ENCODE measurements around the gene HPRT1. TPM values are rescaled to one million over a fixed set of nuclear protein-coding genes. Genes with fewer than 3 reads are reported as not detected.
A peak's percentile ranks its signal among the peaks of the same experiment; 100 is the strongest.

Gene HPRT1
- polyA plus RNA-seq, 1 donor (not counting 4 experiments of a cell fraction or from before 2014, with no cell fraction given) = 48.1 TPM

- Histone ChIP-seq H3K4me3 (ENCODE audit: control insufficient read depth in 2 of 3, extremely low read depth in 1 of 3, insufficient read depth in 2 of 3, low read depth in 1 of 3, low read length in 3 of 3) (peak overlapping the region in 2 of 3 experiments; percentile 77 to 84), H3K36me3 (ENCODE audit: control insufficient read depth in 2 of 2, extremely low read depth in 1 of 2, insufficient read depth in 2 of 2, low read length in 2 of 2) (no peaks in the 10 kb centered on the region), H3K4me1 (ENCODE audit: control insufficient read depth, extremely low read depth, insufficient read depth, low read length) (peaks cover 28% of the 10 kb centered on the region), H2AFZ (ENCODE audit: control insufficient read depth, low read length) (no peak overlapping the region), H3K9ac (ENCODE audit: control insufficient read depth, extremely low read depth, insufficient read depth, low read length) (no peak overlapping the region), H3K27me3 (ENCODE audit: control insufficient read depth, extremely low read depth, insufficient read depth, low read length) (no peaks in the 10 kb centered on the region), H3K27ac (ENCODE audit: control insufficient read depth, insufficient read depth, low read length) (no peak overlapping the region), H4K20me1 (ENCODE audit: control insufficient read depth, extremely low read depth, insufficient read depth, low read length) (no peaks in the 10 kb centered on the region), H3K9me1 (ENCODE audit: control insufficient read depth, extremely low read depth, insufficient read depth, low read length) (no peaks in the 10 kb centered on the region), H3K4me2 (ENCODE audit: control insufficient read depth, extremely low read depth, insufficient read depth, low read depth, low read length) (peak overlapping the region; percentile 81), H3K79me2 (ENCODE audit: control insufficient read depth, insufficient read depth, low read length) (peaks cover 4% of the 10 kb centered on the region), H3K9me3 (ENCODE audit: control insufficient read depth, low read depth, low read length) (no peaks in the 10 kb centered on the region)
- no peak for FAIRE-seq
- dilution Hi-C loops (cut with MboI; ENCODE audit: extremely low pct_ligation_motif_present, low sequenced_read_pairs) = no loop called here
- no peak for DNase-seq (ENCODE audit: low read depth, low spot score)
- no peak for TF ChIP-seq EZH2 (IDR thresholded peaks at IDR 0.05; ENCODE audit: low read length)
- TF ChIP-seq, protein P1, sequence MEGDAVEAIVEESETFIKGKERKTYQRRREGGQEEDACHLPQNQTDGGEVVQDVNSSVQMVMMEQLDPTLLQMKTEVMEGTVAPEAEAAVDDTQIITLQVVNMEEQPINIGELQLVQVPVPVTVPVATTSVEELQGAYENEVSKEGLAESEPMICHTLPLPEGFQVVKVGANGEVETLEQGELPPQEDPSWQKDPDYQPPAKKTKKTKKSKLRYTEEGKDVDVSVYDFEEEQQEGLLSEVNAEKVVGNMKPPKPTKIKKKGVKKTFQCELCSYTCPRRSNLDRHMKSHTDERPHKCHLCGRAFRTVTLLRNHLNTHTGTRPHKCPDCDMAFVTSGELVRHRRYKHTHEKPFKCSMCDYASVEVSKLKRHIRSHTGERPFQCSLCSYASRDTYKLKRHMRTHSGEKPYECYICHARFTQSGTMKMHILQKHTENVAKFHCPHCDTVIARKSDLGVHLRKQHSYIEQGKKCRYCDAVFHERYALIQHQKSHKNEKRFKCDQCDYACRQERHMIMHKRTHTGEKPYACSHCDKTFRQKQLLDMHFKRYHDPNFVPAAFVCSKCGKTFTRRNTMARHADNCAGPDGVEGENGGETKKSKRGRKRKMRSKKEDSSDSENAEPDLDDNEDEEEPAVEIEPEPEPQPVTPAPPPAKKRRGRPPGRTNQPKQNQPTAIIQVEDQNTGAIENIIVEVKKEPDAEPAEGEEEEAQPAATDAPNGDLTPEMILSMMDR (optimal IDR thresholded peaks at IDR 0.05 in 1 of 3, IDR thresholded peaks at IDR 0.05 in 1 of 3, conservative IDR thresholded peaks at IDR 0.05 in 1 of 3; ENCODE audit: extremely low read depth in 1 of 3, insufficient read depth in 2 of 3, low read length in 3 of 3) = no peak
These were observed 87.2 kb downstream of the HPRT1 start for GRCh38 chrX:134547047-134547679.

DNA sequence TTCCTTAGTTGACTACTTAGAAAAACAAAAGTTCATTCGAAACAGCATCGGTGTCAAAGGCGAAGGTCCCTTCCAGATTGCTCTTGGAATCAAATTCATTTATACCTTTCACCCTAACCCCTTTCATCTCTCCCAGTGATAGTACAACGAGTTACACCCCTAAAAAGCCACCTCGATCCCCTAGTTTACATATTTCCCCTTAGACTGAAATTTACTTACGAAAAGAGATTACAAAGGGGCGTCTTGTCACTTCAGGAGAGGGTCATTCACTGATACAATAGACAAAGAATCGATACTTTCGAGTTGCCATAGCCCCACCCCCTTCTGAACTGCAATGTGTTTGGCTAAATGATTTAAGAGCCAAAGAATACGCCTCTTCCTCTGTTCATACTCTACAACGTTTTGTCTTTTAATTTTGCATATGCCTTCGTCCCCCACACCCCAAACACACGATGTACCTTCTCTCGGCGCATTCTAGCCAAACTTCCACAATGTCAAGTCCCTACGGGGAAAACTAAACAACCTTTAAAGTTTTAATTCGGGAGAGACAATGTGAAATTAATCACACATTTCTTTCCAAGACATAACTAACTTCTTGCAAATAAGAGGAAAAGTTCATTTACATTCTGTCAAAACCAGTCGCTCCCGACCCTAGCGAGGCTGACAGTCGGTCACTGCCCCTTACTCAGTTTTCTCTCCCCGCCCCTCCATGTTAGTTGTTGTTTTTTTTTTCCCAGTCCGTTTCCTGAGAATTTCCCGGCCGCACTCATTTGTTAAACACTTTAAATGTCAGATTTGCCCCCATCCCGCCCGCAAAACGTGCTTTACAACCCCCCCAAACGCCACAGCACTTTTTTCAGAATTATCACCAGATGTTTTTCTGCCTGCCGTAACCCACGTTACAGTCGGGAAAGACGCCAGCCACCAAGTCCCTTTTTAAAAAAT is 88.6 kb downstream of the HPRT1 start:
- H3K27me3 ChIP-seq (ENCODE audit: control insufficient read depth, extremely low read depth, insufficient read depth, low read length) = no peaks in the 10 kb centered on the region
- dilution Hi-C loops (cut with MboI; ENCODE audit: extremely low pct_ligation_motif_present, low sequenced_read_pairs) = no loop called here
- no peaks in the 10 kb centered on the region for H3K9me1 ChIP-seq (ENCODE audit: control insufficient read depth, extremely low read depth, insufficient read depth, low read length)
- peak overlapping the region; percentile 54 to 84 (median 77) for H3K4me3 ChIP-seq (ENCODE audit: control insufficient read depth in 2 of 3, extremely low read depth in 1 of 3, insufficient read depth in 2 of 3, low read depth in 1 of 3, low read length in 3 of 3)
- peaks cover 4% of the 10 kb centered on the region for H3K79me2 ChIP-seq (ENCODE audit: control insufficient read depth, insufficient read depth, low read length)
- H3K4me2 ChIP-seq (ENCODE audit: control insufficient read depth, extremely low read depth, insufficient read depth, low read depth, low read length) = peak overlapping the region; percentile 81
- no peaks in the 10 kb centered on the region for H3K36me3 ChIP-seq (ENCODE audit: control insufficient read depth in 2 of 2, extremely low read depth in 1 of 2, insufficient read depth in 2 of 2, low read length in 2 of 2)
- TF ChIP-seq, protein P1 (optimal IDR thresholded peaks at IDR 0.05 in 1 of 3, IDR thresholded peaks at IDR 0.05 in 1 of 3, conservative IDR thresholded peaks at IDR 0.05 in 1 of 3; ENCODE audit: extremely low read depth in 1 of 3, insufficient read depth in 2 of 3, low read length in 3 of 3) = no peak
- no peak for TF ChIP-seq EZH2 (IDR thresholded peaks at IDR 0.05; ENCODE audit: low read length)
- H3K27ac ChIP-seq (ENCODE audit: control insufficient read depth, insufficient read depth, low read length) = peak overlapping the region; percentile 64
- DNase-seq (ENCODE audit: low read depth, low spot score) (no peak), FAIRE-seq (peak; percentile 32)
- H3K9ac ChIP-seq (ENCODE audit: control insufficient read depth, extremely low read depth, insufficient read depth, low read length) = peak overlapping the region; percentile 78
- no peaks in the 10 kb centered on the region for H4K20me1 ChIP-seq (ENCODE audit: control insufficient read depth, extremely low read depth, insufficient read depth, low read length)
- H3K4me1 ChIP-seq (ENCODE audit: control insufficient read depth, extremely low read depth, insufficient read depth, low read length) = peaks cover 20% of the 10 kb centered on the region
- H3K9me3 ChIP-seq (ENCODE audit: control insufficient read depth, low read depth, low read length) = no peaks in the 10 kb centered on the region
- H2AFZ ChIP-seq (ENCODE audit: control insufficient read depth, low read length) = no peak overlapping the region

Small RNA genes within 50 kb of the gene (small RNA-seq; reads per million reads assigned to genes)
- 0 reads per million in 3 experiments for gene AC004383.1 (ENCODE audit: insufficient read length in 3 of 3, low read depth in 3 of 3, low replicate concordance in 1 of 3)
- 1.3 to 60.5 (median 57.0) reads per million in 3 experiments for gene MIR450A1 (ENCODE audit: insufficient read length in 3 of 3, low read depth in 3 of 3, low replicate concordance in 1 of 3)
- gene MIR450A2 (ENCODE audit: insufficient read length in 3 of 3, low read depth in 3 of 3, low replicate concordance in 1 of 3) = 0.74 to 43.0 (median 28.9) reads per million in 3 experiments
- 1.6 to 127 (median 86.6) reads per million in 3 experiments for gene MIR450B (ENCODE audit: insufficient read length in 3 of 3, low read depth in 3 of 3, low replicate concordance in 1 of 3)
- gene MIR503 (ENCODE audit: insufficient read length in 3 of 3, low read depth in 3 of 3, low replicate concordance in 1 of 3) = 710 to 24,128 (median 5,862) reads per million in 3 experiments
- 39.2 to 1,119 (median 811) reads per million in 3 experiments for gene MIR542 (ENCODE audit: insufficient read length in 3 of 3, low read depth in 3 of 3, low replicate concordance in 1 of 3)

Other genes starting within 250 kb of the HPRT1 start
- gene CCDC160, start 223.0 kb upstream of the HPRT1 start, polyA plus RNA-seq = not detected in 3 replicates
- 9.9 to 23.2 TPM (median 13.6 TPM) in 3 replicates for gene PHF6, start 86.9 kb upstream of the HPRT1 start, polyA plus RNA-seq
- 8.5 to 13.7 TPM (median 9.7 TPM) in 3 replicates for gene PLAC1, start 198.3 kb downstream of the HPRT1 start, polyA plus RNA-seq